Neural cell (in vitro differentiated cells): ENCODE measurements around the gene JMJD1C.

Experiments
- CTCF ChIP-seq: fragments of 450-650 bp; IDR thresholded peaks from 2 replicates; pipeline ENCODE4 v1.5.1; 2014; ENCODE audit warnings: antibody characterized with exemption, mild to moderate bottlenecking, moderate library complexity; ENCODE audit not compliant: poor library complexity, severe bottlenecking
- POLR2AphosphoS5 ChIP-seq: IDR thresholded peaks from 2 replicates; pipeline ENCODE4 v1.6.1; 2012

- TF ChIP-seq CTCF = no peak
- TF ChIP-seq POLR2AphosphoS5 = no peak
Observed at GRCh38 chr10:63503395-63503794, 37.6 kb upstream of the JMJD1C start.
